C4-2B (cell line): Measurements from ENCODE around the gene SLC25A21.

Source experiments
- ZFX ChIP-seq: fragments of 450-650 bp; IDR thresholded peaks from 2 replicates; pipeline ENCODE4 v1.6.1; 2017
- TF ChIP-seq, protein P1 (sequence below): fragments of 450-650 bp; conservative IDR thresholded peaks from 2 replicates; pipeline ENCODE4 v1.5.1; 2017; ENCODE audit warnings: mild to moderate bottlenecking

DNA sequence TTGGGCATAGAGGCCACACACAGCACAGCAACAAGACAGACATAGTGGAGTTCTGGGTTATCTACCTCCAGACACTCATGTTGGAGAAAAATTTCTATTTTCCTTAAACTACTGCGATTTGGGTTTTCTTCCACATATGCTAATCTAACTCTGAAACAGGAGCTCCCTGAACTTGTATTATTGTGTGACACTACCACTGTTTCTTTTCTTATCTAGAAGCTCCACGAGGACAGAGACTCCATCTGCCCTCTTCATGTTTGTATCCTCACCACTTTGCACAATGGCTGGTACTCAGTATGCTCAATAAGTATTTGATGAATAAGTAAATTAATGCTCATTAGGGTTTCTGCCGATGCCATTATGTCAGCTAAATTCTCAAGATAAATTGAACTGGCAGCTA lies 292.1 kb downstream of the SLC25A21 start:
- TF ChIP-seq, protein P1, sequence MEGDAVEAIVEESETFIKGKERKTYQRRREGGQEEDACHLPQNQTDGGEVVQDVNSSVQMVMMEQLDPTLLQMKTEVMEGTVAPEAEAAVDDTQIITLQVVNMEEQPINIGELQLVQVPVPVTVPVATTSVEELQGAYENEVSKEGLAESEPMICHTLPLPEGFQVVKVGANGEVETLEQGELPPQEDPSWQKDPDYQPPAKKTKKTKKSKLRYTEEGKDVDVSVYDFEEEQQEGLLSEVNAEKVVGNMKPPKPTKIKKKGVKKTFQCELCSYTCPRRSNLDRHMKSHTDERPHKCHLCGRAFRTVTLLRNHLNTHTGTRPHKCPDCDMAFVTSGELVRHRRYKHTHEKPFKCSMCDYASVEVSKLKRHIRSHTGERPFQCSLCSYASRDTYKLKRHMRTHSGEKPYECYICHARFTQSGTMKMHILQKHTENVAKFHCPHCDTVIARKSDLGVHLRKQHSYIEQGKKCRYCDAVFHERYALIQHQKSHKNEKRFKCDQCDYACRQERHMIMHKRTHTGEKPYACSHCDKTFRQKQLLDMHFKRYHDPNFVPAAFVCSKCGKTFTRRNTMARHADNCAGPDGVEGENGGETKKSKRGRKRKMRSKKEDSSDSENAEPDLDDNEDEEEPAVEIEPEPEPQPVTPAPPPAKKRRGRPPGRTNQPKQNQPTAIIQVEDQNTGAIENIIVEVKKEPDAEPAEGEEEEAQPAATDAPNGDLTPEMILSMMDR = no peak
- no peak for TF ChIP-seq ZFX
